CD4-positive, alpha-beta T cell treated with Interleukin-15 for 1 hour (primary cell): ENCODE results near the gene PHF2.

Experiments
- DNase-seq: peaks from one replicate; pipeline ENCODE4 v3.0.0-alpha.2; 2020

The PHF2 gene

GRCh38 chr9:93603011-93603410 is 26.6 kb downstream of the PHF2 start:
- DNase-seq = no peak

- no peak for DNase-seq
Measured at GRCh38 chr9:93603906-93604326, 27.5 kb downstream of the PHF2 start.

- no peak for DNase-seq
Measured at GRCh38 chr9:93606187-93606586, 29.8 kb downstream of the PHF2 start.

GRCh38 chr9:93610206-93610605 is 33.8 kb downstream of the PHF2 start:
- no peak for DNase-seq

GRCh38 chr9:93612052-93612795 is 35.8 kb downstream of the PHF2 start:
- DNase-seq = no peak

- no peak for DNase-seq
Measured at GRCh38 chr9:93612796-93613154, 36.4 kb downstream of the PHF2 start.

GRCh38 chr9:93613174-93613573 is 36.8 kb downstream of the PHF2 start:
- no peak for DNase-seq

GRCh38 chr9:93613791-93614190 is 37.4 kb downstream of the PHF2 start:
- DNase-seq = no peak

- no peak for DNase-seq
Measured at GRCh38 chr9:93614830-93615468, 38.6 kb downstream of the PHF2 start.

- no peak for DNase-seq
Measured at GRCh38 chr9:93616044-93616443, 39.7 kb downstream of the PHF2 start.

GRCh38 chr9:93617273-93617672 is 40.9 kb downstream of the PHF2 start:
- no peak for DNase-seq

GRCh38 chr9:93619272-93619775 is 42.9 kb downstream of the PHF2 start:
- no peak for DNase-seq

GRCh38 chr9:93620041-93620506 is 43.7 kb downstream of the PHF2 start:
- DNase-seq = no peak

- no peak for DNase-seq
Measured at GRCh38 chr9:93620881-93621820, 44.8 kb downstream of the PHF2 start.

GRCh38 chr9:93621922-93622321 is 45.5 kb downstream of the PHF2 start:
- DNase-seq = no peak

- no peak for DNase-seq
Measured at GRCh38 chr9:93622691-93623090, 46.3 kb downstream of the PHF2 start.

GRCh38 chr9:93623753-93624152 is 47.4 kb downstream of the PHF2 start:
- DNase-seq = no peak

- no peak for DNase-seq
Measured at GRCh38 chr9:93624431-93624834, 48.0 kb downstream of the PHF2 start.

- DNase-seq = no peak
Measured at GRCh38 chr9:93624977-93625376, 48.6 kb downstream of the PHF2 start.

GRCh38 chr9:93629920-93630319 is 53.5 kb downstream of the PHF2 start:
- DNase-seq = no peak

GRCh38 chr9:93630806-93631411 is 54.5 kb downstream of the PHF2 start:
- DNase-seq = no peak

- DNase-seq = no peak
Measured at GRCh38 chr9:93633492-93634221, 57.3 kb downstream of the PHF2 start.
